GM23248 (cell line): ENCODE data around the gene ITGA8. TPM values are rescaled to one million over a fixed set of nuclear protein-coding genes. Genes with fewer than 3 reads are reported as not detected.

Source experiments
- DNase-seq: peaks from one replicate; pipeline ENCODE4 v3.0.0-alpha.2; 2015
- H2AFZ ChIP-seq: fragments of 200-600 bp; sonication (generic); 2 replicates; pipeline ENCODE4 v1.6.1; 2016; ENCODE audit warnings: antibody characterized with exemption
- H3F3A ChIP-seq: fragments of 200-600 bp; sonication (generic); 2 replicates; pipeline ENCODE4 v1.6.1; 2016; ENCODE audit warnings: mild to moderate bottlenecking, antibody characterized with exemption, mixed run types; ENCODE audit not compliant: insufficient read depth
- H3K27ac ChIP-seq: fragments of 200-600 bp; sonication (generic); 2 replicates; pipeline ENCODE4 v1.5.1; 2016; ENCODE audit warnings: mild to moderate bottlenecking
- H3K27me3 ChIP-seq: fragments of 200-600 bp; sonication (generic); replicated peaks from 2 replicates; pipeline ENCODE4 v1.6.1; 2016; ENCODE audit warnings: mild to moderate bottlenecking; ENCODE audit not compliant: insufficient read depth
- H3K36me3 ChIP-seq: fragments of 200-600 bp; sonication (generic); 2 replicates; pipeline ENCODE4 v1.6.1; 2016; ENCODE audit warnings: low read depth, mild to moderate bottlenecking
- H3K4me1 ChIP-seq: fragments of 200-600 bp; sonication (generic); 2 replicates; pipeline ENCODE4 v1.6.1; 2016; ENCODE audit warnings: mild to moderate bottlenecking; ENCODE audit not compliant: insufficient read depth
- H3K4me2 ChIP-seq: fragments of 200-600 bp; sonication (generic); one replicate; pipeline ENCODE4 v1.6.1; 2016; ENCODE audit warnings: mild to moderate bottlenecking; ENCODE audit not compliant: unreplicated experiment
- H3K4me3 ChIP-seq: fragments of 200-600 bp; sonication (generic); 2 replicates; pipeline ENCODE4 v1.5.1; 2016; ENCODE audit warnings: mild to moderate bottlenecking
- H3K79me2 ChIP-seq: fragments of 200-600 bp; sonication (generic); 2 replicates; pipeline ENCODE4 v1.6.1; 2016; ENCODE audit warnings: mild to moderate bottlenecking; ENCODE audit not compliant: insufficient read depth
- H3K9ac ChIP-seq: fragments of 200-600 bp; sonication (generic); 2 replicates; pipeline ENCODE4 v1.6.1; 2016; ENCODE audit warnings: mild to moderate bottlenecking
- H3K9me2 ChIP-seq: fragments of 200-600 bp; sonication (generic); 2 replicates; pipeline ENCODE4 v1.6.1; 2016; ENCODE audit warnings: mixed run types, mild to moderate bottlenecking, moderate library complexity; ENCODE audit not compliant: insufficient read depth
- H3K9me3 ChIP-seq: fragments of 200-600 bp; sonication (generic); one replicate; pipeline ENCODE4 v1.6.1; 2017; ENCODE audit warnings: low read depth
- H4K20me1 ChIP-seq: fragments of 200-600 bp; sonication (generic); 2 replicates; pipeline ENCODE4 v1.6.0; 2016; ENCODE audit not compliant: insufficient read depth
- EZH2 ChIP-seq: fragments of 200-600 bp; sonication (generic); IDR thresholded peaks from 2 replicates; pipeline ENCODE4 v1.6.1; 2018; ENCODE audit warnings: antibody characterized with exemption, mild to moderate bottlenecking; ENCODE audit not compliant: insufficient read depth, poor library complexity, severe bottlenecking
- EZH2phosphoT487 ChIP-seq: fragments of 200-600 bp; sonication (generic); IDR thresholded peaks from 2 replicates; pipeline ENCODE4 v1.6.1; 2018; ENCODE audit warnings: antibody characterized with exemption, moderate library complexity, mild to moderate bottlenecking, low read depth; ENCODE audit not compliant: insufficient read depth
- WGBS, 2 experiments: methylation state at CpG; one replicate each; pipeline ENCODE4 v1.1.6; 2015 to 2017; ENCODE audit warnings: low lambda C conversion rate in 2 of 2, low coverage in 1 of 2; ENCODE audit errors: missing lambda C conversion rate in 2 of 2; 5-methylcytosine and 5-hydroxymethylcytosine counted together
- in situ Hi-C: fragments of 300-500 bp; cut with MboI; formaldehyde crosslinking; loops from 2 replicates; pipeline ENCODE4 v1.15.0; 2020
- polyA plus RNA-seq: library from polyadenylated mRNA; unstranded; fragments of >200 nt; fragmentation: Nextera tagmentation; extraction: Ambion mirVana; gene quantifications from 2 replicates; pipeline ENCODE4 v1.2.1, GENCODE V29; 2016
- total RNA-seq: library from RNA; depleted of rRNA; stranded (reverse); fragments of >200 nt; shearing (Covaris generic); gene quantifications from 2 replicates; pipeline ENCODE4 v1.2.3, GENCODE V29; 2014

Gene ITGA8
- total and polyA plus RNA-seq, 2 experiments from 2014 or later: 0.32 TPM; not detected in 1

DNA sequence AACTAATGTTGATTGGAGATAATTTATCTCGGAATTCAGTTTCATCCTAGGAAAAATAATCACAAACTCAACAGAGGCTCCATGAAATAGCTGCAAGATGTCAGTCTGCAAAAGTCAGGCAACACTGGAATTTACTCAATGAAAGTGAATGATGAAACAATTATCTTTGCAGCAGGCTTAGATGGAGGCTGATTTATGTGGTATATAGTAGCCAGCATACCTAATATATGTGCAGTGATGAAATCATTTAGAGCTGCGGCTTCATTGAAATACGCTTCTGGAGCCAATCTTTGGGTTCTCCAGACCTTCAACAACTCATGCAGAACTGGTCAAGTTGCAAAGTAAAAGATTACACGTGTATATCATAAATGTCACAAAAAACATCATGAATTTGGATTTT lies 113.3 kb downstream of the ITGA8 start:
- in situ Hi-C loops: no loop called here
- Histone ChIP-seq H3K27me3 (no peaks in the 10 kb centered on the region), H2AFZ (peak overlapping the region; percentile 36; the same call in 1 of the 2 replicates), H3F3A (peaks cover 12% of the 10 kb centered on the region; the same call in 1 of the 2 replicates), H3K27ac (no peak overlapping the region), H3K9me2 (no peaks in the 10 kb centered on the region), H4K20me1 (no peaks in the 10 kb centered on the region), H3K9me3 (no peaks in the 10 kb centered on the region), H3K4me3 (peak overlapping the region; percentile 26; the same call in 1 of the 2 replicates), H3K9ac (no peak overlapping the region), H3K4me1 (peaks cover 30% of the 10 kb centered on the region), H3K79me2 (no peaks in the 10 kb centered on the region), H3K36me3 (no peaks in the 10 kb centered on the region), H3K4me2 (peak overlapping the region; percentile 63)
- 73 to 77% methylated on average over 4 of the region's 4 CpGs for WGBS, 2 experiments
- no peak for DNase-seq
- TF ChIP-seq EZH2 (no peak), EZH2phosphoT487 (no peak)

DNA sequence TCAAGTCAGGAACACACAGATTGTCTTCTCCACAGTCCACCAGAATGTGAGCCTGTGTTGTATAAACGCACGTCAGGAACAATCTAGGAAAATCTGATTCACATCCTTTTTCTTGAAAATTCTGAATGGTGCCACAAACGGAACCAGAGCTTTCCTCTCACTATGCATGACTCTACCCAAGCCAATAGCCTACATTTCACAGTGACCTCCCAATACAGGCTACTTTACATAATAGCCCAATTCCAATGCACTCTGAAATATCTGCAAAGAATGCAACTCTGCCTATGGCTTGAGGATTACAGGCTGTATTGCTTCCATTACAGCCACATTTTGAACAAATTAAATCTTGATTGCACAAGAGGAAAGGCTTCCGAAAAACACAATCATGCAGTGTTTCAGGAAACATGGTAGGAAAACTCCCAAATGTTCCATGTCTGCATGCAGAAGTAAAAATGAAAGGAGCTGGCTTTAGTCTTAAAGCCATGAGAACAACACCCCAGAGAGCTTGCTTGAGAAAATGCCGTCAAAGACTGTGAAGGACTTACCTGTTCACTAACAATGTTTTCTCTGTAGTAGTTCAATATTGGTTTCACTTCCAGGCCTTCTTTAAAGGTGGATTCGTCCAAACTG lies 113.9 kb downstream of the ITGA8 start:
- in situ Hi-C loops: no loop called here
- H3K4me3 ChIP-seq: peak overlapping the region; percentile 26; the same call in 1 of the 2 replicates
- H3K4me2 ChIP-seq: peak overlapping the region; percentile 63
- DNase-seq: peak; percentile 59
- H3K9me3 ChIP-seq: no peaks in the 10 kb centered on the region
- H3F3A ChIP-seq: peaks cover 12% of the 10 kb centered on the region; the same call in 1 of the 2 replicates
- peaks cover 30% of the 10 kb centered on the region for H3K4me1 ChIP-seq
- H4K20me1 ChIP-seq: no peaks in the 10 kb centered on the region
- no peaks in the 10 kb centered on the region for H3K9me2 ChIP-seq
- H2AFZ ChIP-seq: peak overlapping the region; percentile 36; the same call in 1 of the 2 replicates
- H3K27ac ChIP-seq: no peak overlapping the region
- H3K79me2 ChIP-seq: no peaks in the 10 kb centered on the region
- no peaks in the 10 kb centered on the region for H3K27me3 ChIP-seq
- no peaks in the 10 kb centered on the region for H3K36me3 ChIP-seq
- TF ChIP-seq EZH2phosphoT487 (no peak), EZH2 (no peak)
- H3K9ac ChIP-seq: no peak overlapping the region
- WGBS, 2 experiments: 9 to 10% methylated on average over 6 of the region's 6 CpGs

DNA sequence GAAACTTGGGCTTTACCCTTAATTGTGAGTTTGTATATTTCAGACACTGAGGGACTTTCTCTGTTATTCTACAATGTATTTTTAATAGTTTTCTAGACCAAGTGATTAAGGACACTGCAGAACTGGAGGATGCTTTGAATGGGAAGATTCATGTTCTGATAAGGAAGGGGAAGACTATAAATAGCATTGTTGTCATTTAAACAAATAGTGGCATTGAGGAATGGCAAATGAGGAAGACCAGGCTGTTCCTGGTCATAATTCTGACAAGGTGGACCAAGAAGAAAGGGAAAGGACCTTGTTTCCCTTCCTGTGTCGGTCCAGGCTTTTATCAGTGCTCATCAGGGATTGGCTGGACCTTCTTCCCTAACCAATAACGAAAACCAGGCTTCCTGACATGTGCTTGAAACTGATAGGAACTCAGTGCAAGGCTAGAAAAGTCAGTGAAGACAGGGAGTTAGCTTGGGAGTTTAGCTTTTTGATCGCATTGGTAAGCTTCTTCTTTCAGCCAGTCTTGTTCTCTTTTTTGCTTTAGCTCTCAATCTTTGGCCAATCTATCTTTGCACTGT lies 116.2 kb downstream of the ITGA8 start:
- H3K9me3 ChIP-seq: no peaks in the 10 kb centered on the region
- H3K27me3 ChIP-seq: no peaks in the 10 kb centered on the region
- in situ Hi-C loops: no loop called here
- H3K9ac ChIP-seq: no peak overlapping the region
- H3K79me2 ChIP-seq: no peaks in the 10 kb centered on the region
- H3K36me3 ChIP-seq: no peaks in the 10 kb centered on the region
- TF ChIP-seq EZH2: no peak
- TF ChIP-seq EZH2phosphoT487: no peak
- H3K9me2 ChIP-seq: no peaks in the 10 kb centered on the region
- H2AFZ ChIP-seq: no peak overlapping the region
- no peaks in the 10 kb centered on the region for H4K20me1 ChIP-seq
- no peak overlapping the region for H3K4me3 ChIP-seq
- 94% methylated on average over 3 of the region's 3 CpGs for WGBS, 2 experiments
- H3F3A ChIP-seq: peaks cover 2% of the 10 kb centered on the region; the same call in 1 of the 2 replicates
- no peak overlapping the region for H3K27ac ChIP-seq
- peaks cover 16% of the 10 kb centered on the region for H3K4me1 ChIP-seq
- DNase-seq: no peak
- no peak overlapping the region for H3K4me2 ChIP-seq

DNA sequence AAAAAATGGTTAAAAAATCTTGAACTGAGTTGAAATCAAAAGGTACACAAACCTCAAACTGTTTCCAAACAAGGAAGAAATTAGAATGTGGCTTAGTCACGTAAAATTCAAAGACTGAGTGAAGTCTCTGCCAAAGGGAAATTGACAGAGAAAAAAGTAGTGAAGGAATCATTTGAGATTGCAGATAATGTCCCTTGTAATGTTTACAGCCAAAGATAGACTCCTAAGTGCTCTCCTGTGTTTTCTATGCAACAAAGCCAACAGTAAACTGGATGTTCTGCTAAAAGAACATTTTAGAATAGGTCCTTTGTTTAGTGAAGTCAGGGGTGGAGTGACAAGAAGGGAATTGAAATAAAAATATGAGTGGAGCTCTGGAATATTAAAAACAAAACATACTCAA lies 117.9 kb downstream of the ITGA8 start:
- no peaks in the 10 kb centered on the region for H3F3A ChIP-seq
- TF ChIP-seq EZH2: no peak
- TF ChIP-seq EZH2phosphoT487: no peak
- no peak overlapping the region for H3K4me2 ChIP-seq
- H3K9me3 ChIP-seq: no peaks in the 10 kb centered on the region
- no peaks in the 10 kb centered on the region for H3K27me3 ChIP-seq
- in situ Hi-C loops: no loop called here
- H2AFZ ChIP-seq: no peak overlapping the region
- WGBS, 2 experiments: 92 to 95% methylated on average over 1 of the region's 1 CpG
- H3K9ac ChIP-seq: no peak overlapping the region
- no peak overlapping the region for H3K4me3 ChIP-seq
- peaks cover 14% of the 10 kb centered on the region for H3K4me1 ChIP-seq
- no peak overlapping the region for H3K27ac ChIP-seq
- no peaks in the 10 kb centered on the region for H3K36me3 ChIP-seq
- H3K79me2 ChIP-seq: no peaks in the 10 kb centered on the region
- no peaks in the 10 kb centered on the region for H3K9me2 ChIP-seq
- no peaks in the 10 kb centered on the region for H4K20me1 ChIP-seq
- DNase-seq: no peak
